ENCODE results near the gene CCDC83.

DNA sequence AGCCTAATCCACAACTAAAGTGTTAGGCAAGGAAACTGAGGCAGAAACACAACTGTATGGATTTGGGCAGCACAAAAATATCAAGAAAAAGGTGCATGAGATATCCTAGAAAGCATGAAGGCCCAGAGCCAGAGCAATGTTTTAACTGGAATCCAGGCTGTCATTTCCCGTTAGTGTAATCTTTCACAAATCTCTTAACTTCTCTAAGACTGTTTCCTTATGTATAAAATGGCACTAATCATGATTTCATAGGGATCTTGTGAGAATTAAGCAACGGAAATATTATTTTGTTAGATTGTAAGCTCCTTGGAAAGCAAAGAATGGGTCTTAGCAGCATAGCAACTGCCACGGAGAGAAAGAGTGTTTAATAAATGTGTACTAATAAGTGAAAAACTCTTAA is 29.6 kb upstream of the CCDC83 start:
- TF ChIP-seq, protein P1, sequence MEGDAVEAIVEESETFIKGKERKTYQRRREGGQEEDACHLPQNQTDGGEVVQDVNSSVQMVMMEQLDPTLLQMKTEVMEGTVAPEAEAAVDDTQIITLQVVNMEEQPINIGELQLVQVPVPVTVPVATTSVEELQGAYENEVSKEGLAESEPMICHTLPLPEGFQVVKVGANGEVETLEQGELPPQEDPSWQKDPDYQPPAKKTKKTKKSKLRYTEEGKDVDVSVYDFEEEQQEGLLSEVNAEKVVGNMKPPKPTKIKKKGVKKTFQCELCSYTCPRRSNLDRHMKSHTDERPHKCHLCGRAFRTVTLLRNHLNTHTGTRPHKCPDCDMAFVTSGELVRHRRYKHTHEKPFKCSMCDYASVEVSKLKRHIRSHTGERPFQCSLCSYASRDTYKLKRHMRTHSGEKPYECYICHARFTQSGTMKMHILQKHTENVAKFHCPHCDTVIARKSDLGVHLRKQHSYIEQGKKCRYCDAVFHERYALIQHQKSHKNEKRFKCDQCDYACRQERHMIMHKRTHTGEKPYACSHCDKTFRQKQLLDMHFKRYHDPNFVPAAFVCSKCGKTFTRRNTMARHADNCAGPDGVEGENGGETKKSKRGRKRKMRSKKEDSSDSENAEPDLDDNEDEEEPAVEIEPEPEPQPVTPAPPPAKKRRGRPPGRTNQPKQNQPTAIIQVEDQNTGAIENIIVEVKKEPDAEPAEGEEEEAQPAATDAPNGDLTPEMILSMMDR (IDR thresholded peaks at IDR 0.05; ENCODE audit: insufficient read depth, low read depth, low read length): no peak
- no peak for TF ChIP-seq EZH2 (IDR thresholded peaks at IDR 0.05; ENCODE audit: insufficient read depth, low read length)
